Heart right ventricle (tissue), 16 donors: ENCODE data around the gene CAMSAP1. TPM values are rescaled to one million over a fixed set of nuclear protein-coding genes. Genes with fewer than 3 reads are reported as not detected.

Experiments used
- ATAC-seq, 8 donors: fragments of 200-7000 bp; cut with Tn5 transposase; one replicate each; pipeline ENCODE4 v1.9.1; 2020; ENCODE audit warnings: mild to moderate bottlenecking in 8 of 8, moderate library complexity in 8 of 8, moderate number of reproducible peaks in 1 of 8
- DNase-seq, 2 donors: peaks; one replicate each; pipeline ENCODE4 v3.0.0-alpha.2; 2020
- H3K27ac ChIP-seq, 10 donors: fragments of 200-600 bp; sonication (generic) in 2 of 10; one replicate each; pipeline versions ENCODE4 v1.5.0 to v1.8.0; 2020 to 2022; ENCODE audit warnings: mild to moderate bottlenecking in 3 of 10
- H3K27me3 ChIP-seq, 7 donors: fragments of 200-600 bp; one replicate each; pipeline ENCODE4 v1.8.0; 2021 to 2022; ENCODE audit warnings: mild to moderate bottlenecking in 2 of 7
- H3K36me3 ChIP-seq, 9 donors: fragments of 200-600 bp; sonication (generic) in 1 of 9; one replicate each; pipeline versions ENCODE4 v1.5.0 to v1.8.0; 2020 to 2022; ENCODE audit warnings: mild to moderate bottlenecking in 2 of 9
- H3K4me1 ChIP-seq, 9 donors: fragments of 200-600 bp; sonication (generic) in 1 of 9; one replicate each; pipeline versions ENCODE4 v1.5.0 to v1.8.0; 2020 to 2022; ENCODE audit warnings: mild to moderate bottlenecking in 4 of 9
- H3K4me3 ChIP-seq, 10 donors: fragments of 200-600 bp; sonication (generic) in 2 of 10; one replicate each; pipeline versions ENCODE4 v1.5.0 to v1.8.0; 2020 to 2022; ENCODE audit warnings: mild to moderate bottlenecking in 7 of 10, moderate library complexity in 2 of 10
- H3K9me3 ChIP-seq, 11 donors: fragments of 200-600 bp in 10 of 11; sonication (generic) in 2 of 11; one replicate each; pipeline versions ENCODE4 v1.5.0 to v1.8.0; 2013 to 2022; ENCODE audit warnings: mild to moderate bottlenecking in 2 of 11, control low read depth in 1 of 11, moderate library complexity in 1 of 11
- CTCF ChIP-seq, 9 donors: fragments of 200-600 bp; sonication (generic) in 2 of 9; IDR thresholded peaks; one replicate each; pipeline versions ENCODE4 v1.5.0 to v1.8.0; 2021 to 2022; ENCODE audit warnings: antibody characterized with exemption in 9 of 9, mild to moderate bottlenecking in 5 of 9, moderate library complexity in 1 of 9
- WGBS, 2 donors: extraction: QIAGEN DNeasy Blood & Tissue Kit; methylation state at CpG; one replicate each; pipeline ENCODE4 v1.1.7; 2013; ENCODE audit warnings: inconsistent platforms in 1 of 2; 5-methylcytosine and 5-hydroxymethylcytosine counted together
- intact Hi-C, 10 donors: fragments of 100-400 bp; cut with DNase I; formaldehyde crosslinking; loops; one replicate each; pipeline versions ENCODE4 v1.11.1 to v1.14.2; 2022
- polyA plus RNA-seq, 2 donors: library from polyadenylated mRNA; stranded (reverse); fragments of 200-250 nt; gene quantifications; one replicate each; pipeline ENCODE4 v1.2.3, GENCODE V29; 2013
- total RNA-seq, 10 donors: library from RNA; stranded (reverse); fragmentation: NEBNext Ultra II Directional in 3 of 10; extraction: Animal tissue kit (Norgen Biotek cat#: 25700) in 3 of 10; gene quantifications; one replicate each; pipeline versions ENCODE4 v1.2.1 to v1.2.4, GENCODE V29; 2021 to 2023
- donor health status: Arrhythmogenic right ventricular cardiomyopathy.
- donor health status: ischemic (EF 13 %, LVEDD 7.1; RV severe dilation, severe dysfunction).
- donor health status: healthy with polysubstance abuse.
- donor health status: DM: no; HTN: yes; CAD: no.
- donor health status: DM: no; HTN: no; CAD: no.
- donor health status: ischemic (EF 25% LVEDD 6.9; RV normal size, moderate dysfunction).
- donor health status: ischemic (EF 25% LVEDD 5.7; RV mildly dilated, moderate dysfunction).
- donor health status: healthy.
- donor health status: DM: yes; HTN: yes; CAD: no.
- donor health status: Ischemic cardiomyopathy.
- donor health status: ischemic (EF 35%, LVEDD 5.7; RV mildly dilated, moderate dysfunction).
- donor health status: nonischemic (EF 11% LVEDD 7.7; RV severe dilation, severe dysfunction).
- donor health status: DM: yes; HTN: yes; CAD: no.
- donor health status: PGD.
- donor health status: ischemic (EF 29% LVEDD 5.4; RV normal size, mild dysfunction).
- donor health status: nonischemic (EF 23%, LVEDD 6.1; RV moderate dilation, normal function).

Gene CAMSAP1
- total and polyA plus RNA-seq, 12 donors: 6.7 to 25.0 (median 19.4) TPM

- no peak overlapping the region for H3K4me3 ChIP-seq
- no peak for ATAC-seq
- intact Hi-C loops: loop anchor here in 1 of 10 donors (10.0 kb wide), 1 partner anchor 165 kb away; a partner anchor contains a TSS
- H3K4me1 ChIP-seq: no peaks in the 10 kb centered on the region
- no peak overlapping the region for H3K27ac ChIP-seq
- DNase-seq: no peak
- 85 to 88% methylated on average over 14 of the region's 14 CpGs for WGBS, 2 donors
- no peaks in the 10 kb centered on the region for H3K27me3 ChIP-seq
- no peak for TF ChIP-seq CTCF (IDR thresholded peaks at IDR 0.05)
- H3K9me3 ChIP-seq: no peaks in the 10 kb centered on the region
- H3K36me3 ChIP-seq: no peaks in the 10 kb centered on the region
Measured at GRCh38 chr9:135779571-135779970, 127.8 kb downstream of the CAMSAP1 start.

- H3K27ac ChIP-seq: no peak overlapping the region
- WGBS, 2 donors: 93% methylated on average over 19 of the region's 19 CpGs
- no peaks in the 10 kb centered on the region for H3K36me3 ChIP-seq
- ATAC-seq: no peak
- no peak overlapping the region for H3K4me3 ChIP-seq
- no peaks in the 10 kb centered on the region for H3K9me3 ChIP-seq
- H3K27me3 ChIP-seq: no peaks in the 10 kb centered on the region
- no peak for TF ChIP-seq CTCF (IDR thresholded peaks at IDR 0.05)
- intact Hi-C loops: loop anchor here in 1 of 10 donors (10.0 kb wide), 1 partner anchor 164 kb away; a partner anchor contains a TSS
- DNase-seq: no peak
- no peaks in the 10 kb centered on the region for H3K4me1 ChIP-seq
Measured at GRCh38 chr9:135778421-135778820, 128.9 kb downstream of the CAMSAP1 start.

GRCh38 chr9:135777623-135778177 lies 129.6 kb downstream of the CAMSAP1 start:
- Histone ChIP-seq H3K36me3 (no peaks in the 10 kb centered on the region), H3K9me3 (no peaks in the 10 kb centered on the region), H3K4me1 (no peaks in the 10 kb centered on the region), H3K27ac (no peak overlapping the region), H3K4me3 (no peak overlapping the region), H3K27me3 (peaks cover 0 to 6% (median 0%) of the 10 kb centered on the region in 7 donors)
- DNase-seq: no peak
- intact Hi-C loops: loop anchor here in 1 of 10 donors (10.0 kb wide), 1 partner anchor 163 kb away; a partner anchor contains a TSS
- ATAC-seq: no peak
- no peak for TF ChIP-seq CTCF (IDR thresholded peaks at IDR 0.05)

- Histone ChIP-seq H3K36me3 (no peaks in the 10 kb centered on the region), H3K27me3 (peaks cover 0 to 9% (median 0%) of the 10 kb centered on the region in 7 donors), H3K27ac (no peak overlapping the region), H3K4me3 (no peak overlapping the region), H3K4me1 (no peaks in the 10 kb centered on the region), H3K9me3 (no peaks in the 10 kb centered on the region)
- TF ChIP-seq CTCF (IDR thresholded peaks at IDR 0.05): no peak
- WGBS, 2 donors: 84 to 91% methylated on average over 25 of the region's 25 CpGs
- ATAC-seq (no peak), DNase-seq (no peak)
- intact Hi-C loops: loop anchor here in 1 of 10 donors (10.0 kb wide), 1 partner anchor 162 kb away; a partner anchor contains a TSS
Measured at GRCh38 chr9:135776893-135777622, 130.3 kb downstream of the CAMSAP1 start.
